ENCODE results near the gene ANKRD17.

Gene ANKRD17

DNA sequence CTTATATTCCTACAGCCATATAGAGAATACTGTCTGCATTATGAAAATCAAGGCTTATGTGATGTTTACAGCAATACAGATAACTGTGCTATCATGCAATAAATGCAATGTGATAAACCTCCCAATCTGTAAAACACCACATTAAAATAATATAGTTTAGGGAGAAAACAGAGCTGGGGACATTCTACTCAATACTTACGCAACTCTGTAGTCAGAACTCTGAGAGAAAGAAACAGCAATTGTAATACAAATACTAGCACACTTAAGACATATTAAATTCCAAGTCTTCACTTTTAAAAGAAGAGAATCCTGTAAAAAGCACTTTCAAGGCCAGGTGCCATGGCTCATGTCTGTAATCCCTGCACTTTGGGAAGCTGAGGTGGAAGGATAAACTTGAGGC lies 61.4 kb downstream of the ANKRD17 start:
- DNase-seq: no peak

DNA sequence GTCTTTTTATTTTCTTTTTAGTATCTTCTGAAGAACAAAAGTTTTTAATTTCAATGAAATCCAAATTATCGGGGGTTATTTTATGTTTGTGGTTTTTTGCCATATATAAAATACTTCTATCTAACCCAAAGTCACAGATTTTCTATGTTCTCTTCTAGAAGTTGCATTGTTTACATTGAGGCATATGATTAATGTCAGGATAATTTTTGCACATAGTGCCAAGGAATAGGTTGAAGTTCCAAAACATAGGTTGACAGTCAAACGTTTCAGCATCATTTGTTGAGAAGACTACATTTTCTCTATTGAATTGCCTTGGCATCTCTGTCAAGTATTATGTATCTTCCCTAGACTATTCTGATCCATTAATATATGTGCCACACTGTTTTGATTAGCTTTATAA lies 64.5 kb downstream of the ANKRD17 start:
- DNase-seq: no peak

DNA sequence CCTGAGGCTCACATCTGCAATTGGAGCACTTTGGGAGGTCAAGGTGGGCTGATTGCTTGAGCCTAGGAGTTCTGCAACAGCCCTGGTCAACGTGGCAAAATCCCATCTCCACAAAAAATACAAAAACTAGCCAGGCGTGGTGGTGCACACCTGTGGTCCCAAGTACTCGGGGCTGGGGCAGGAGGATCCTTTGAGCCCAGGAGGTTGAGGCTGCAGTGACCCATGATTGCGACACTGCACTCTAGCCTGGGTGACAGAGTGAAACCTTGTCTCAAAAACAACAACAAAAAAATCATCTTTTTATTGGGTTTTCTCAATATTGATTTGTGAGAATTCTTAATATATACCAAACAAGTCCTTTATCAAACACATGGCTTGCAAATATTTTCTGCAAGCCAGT lies 64.9 kb downstream of the ANKRD17 start:
- no peak for DNase-seq

DNA sequence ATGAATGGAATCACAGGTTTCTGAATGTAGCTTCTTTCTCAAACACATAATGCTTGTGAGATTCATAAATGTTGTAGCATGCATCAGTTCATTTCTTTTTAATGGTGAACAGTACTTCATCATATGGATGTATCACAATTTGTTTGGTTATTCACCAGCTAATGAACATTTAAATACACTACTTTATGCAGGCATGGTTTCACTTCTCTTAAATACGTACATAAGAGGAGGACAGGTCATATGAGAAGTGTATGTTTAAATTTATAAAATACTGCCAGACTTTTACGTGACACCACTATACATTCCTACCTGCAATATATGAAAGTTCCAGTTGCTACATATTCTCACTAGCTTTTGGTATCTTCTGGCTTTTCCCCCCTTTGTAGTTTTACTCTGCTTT lies 65.4 kb downstream of the ANKRD17 start:
- DNase-seq: no peak

DNA sequence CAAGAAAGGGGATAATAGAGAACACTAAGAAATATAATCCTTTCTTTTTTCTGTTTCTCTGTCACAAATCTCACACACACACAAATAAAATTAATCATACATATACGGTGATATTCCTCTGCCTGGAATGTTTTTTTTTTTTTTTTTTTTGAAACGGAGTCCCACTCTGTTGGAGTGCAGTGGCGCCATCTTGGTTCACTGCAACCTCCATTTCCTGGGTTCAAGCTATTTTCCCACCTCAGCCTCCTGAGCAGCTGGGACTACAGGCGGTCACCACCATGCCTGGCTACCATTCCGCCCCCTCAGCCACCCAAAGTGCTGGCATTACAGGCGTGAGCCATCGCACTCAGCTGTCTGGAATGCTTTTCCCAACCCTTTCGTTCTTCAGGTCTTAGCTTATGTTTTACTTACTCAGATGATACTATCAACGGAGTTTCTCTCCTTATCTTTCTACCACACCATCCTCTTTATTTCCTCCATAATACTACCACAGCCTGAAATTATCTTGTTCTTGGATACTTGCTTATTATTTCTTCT lies 69.3 kb downstream of the ANKRD17 start:
- no peak for DNase-seq

DNA sequence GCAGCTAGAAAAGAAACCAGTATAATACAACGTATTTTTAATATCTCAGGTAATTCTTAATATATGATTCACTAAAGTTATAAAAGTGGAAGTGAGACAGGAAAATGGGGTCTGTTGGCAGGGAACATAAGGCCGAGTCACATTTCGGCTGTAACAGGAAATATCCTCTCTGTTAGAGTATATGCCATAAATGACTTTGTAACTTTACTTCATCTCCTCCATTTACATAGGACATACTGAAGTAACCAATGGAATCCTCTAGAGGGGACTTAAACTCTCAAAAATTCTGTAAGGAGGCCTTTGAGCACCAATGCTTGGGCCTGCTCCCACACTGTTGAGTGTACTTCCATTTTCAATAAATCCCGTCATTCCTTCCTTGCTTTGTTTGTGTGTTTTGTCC lies 71.3 kb downstream of the ANKRD17 start:
- DNase-seq: no peak

DNA sequence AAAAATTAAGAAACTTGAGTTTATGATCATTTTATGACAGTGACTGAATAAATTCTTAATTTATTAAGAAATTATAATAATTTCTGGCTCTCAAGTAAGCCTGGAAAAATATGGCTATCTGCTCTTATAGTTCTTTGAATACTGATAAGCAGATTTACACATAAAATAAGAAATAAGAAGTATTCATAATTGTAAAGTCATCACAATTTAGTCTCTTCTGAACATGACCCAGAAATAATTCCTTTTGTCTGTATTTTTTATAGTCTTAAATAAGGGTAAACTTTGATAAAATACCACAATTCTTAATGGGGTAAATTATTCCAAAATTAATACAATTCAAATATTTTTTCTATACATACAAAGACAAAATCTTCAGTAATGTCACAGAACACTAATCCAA lies 72.7 kb downstream of the ANKRD17 start:
- DNase-seq: no peak

DNA sequence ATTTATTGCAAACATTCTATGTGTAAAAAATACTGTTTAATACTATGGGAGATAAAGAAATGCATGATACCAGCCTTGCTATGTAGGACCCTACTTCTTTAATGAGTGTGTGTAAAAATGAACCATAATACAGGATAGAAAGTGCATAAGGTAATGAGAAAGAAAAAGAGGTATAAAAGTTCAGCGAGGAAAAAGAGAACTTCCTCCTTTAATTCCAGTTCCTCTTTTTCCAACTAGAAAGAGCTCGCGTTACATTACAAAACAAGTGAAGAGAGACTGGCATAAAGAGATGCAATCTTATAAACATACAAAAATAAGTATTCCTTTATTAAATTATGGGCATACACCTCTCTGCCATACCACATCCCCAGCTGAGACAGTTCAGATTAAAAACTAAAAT lies 77.4 kb downstream of the ANKRD17 start:
- DNase-seq: no peak

DNA sequence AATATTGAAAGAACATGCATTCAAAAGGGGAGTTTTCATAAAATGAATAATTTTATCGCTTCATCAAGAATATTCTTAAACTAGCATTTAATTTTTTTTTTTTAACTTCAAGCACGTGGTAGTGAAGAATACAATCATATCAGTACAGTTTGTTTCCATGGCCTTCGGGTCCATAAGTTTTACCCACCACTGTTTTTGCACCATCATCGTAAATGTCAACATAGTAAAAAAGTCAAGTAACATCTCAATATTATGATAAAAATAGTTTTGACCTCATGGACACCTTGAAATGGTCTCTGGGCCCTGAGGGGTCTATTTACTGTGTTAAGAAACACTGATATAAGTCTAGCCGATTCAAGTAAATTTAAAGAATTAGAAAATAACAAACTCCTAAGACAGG lies 80.2 kb downstream of the ANKRD17 start:
- DNase-seq: no peak

DNA sequence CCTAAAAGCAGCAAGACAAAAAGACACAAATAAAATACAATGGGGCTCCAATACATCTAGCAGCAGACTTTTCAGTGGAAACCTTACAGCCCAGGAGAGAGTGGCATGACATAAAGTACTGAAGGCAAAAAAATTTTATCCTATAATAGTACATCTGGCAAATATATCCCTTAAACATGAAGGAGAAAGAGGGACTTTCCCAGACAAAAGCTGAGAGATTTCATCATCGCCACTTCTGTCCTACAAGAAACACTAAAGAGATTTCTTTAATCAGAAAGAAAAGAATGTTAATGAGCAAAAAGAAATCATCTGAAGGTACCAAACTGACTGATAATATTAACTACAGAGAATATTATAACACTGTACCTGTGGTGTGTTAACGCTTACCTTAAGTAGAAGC lies 86.4 kb downstream of the ANKRD17 start:
- DNase-seq: no peak

DNA sequence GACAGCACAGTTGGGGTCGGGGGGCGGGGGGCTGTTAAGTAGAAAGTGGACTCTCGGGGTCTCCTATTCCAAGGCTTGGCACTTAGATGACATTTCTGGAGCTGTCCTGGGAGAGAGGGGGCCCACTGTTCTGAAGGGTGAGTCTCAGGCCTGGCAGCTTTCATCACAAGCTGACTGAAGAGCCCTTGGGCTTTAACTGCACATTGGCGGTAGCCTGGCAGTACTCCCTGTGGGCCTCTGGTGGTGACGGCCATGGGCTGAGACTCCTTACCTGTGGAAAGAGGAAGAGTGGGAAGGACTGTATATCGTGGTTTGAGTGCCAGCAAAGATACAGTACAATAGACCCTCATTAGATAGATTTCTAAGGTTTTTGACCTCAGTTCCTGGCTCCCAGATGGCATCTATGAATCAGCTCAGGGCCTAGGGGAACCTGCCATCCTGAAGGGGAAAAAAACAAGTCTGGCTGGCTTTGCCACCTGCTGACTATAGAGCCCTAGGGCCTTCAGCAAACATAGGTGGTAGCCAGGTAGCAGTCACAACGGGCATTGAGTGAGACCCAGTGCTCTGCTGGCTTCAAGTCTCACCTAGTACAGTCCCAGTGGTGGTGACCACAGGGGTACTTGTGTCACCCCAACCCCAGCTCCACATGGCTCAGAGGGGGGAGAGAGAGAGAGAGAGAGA lies 87.9 kb downstream of the ANKRD17 start:
- no peak for DNase-seq

DNA sequence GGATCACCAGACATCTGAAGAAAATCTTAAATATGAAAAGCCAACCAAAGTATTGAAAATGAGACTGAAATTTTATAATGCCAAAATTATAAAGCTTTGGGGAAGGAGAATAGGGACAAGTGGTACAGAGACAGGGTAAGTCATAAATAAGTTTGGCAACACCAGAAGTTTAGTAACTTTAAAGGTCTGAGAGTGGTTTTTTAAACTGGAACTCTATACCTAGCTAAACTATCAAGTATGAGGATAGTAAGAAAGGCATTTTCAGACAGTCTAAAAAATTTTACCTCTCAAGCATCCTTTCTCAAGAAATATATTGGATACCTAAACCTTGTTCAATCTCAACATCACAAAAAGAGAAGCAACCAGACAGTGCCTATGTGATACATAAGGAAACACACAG lies 92.4 kb downstream of the ANKRD17 start:
- no peak for DNase-seq

DNA sequence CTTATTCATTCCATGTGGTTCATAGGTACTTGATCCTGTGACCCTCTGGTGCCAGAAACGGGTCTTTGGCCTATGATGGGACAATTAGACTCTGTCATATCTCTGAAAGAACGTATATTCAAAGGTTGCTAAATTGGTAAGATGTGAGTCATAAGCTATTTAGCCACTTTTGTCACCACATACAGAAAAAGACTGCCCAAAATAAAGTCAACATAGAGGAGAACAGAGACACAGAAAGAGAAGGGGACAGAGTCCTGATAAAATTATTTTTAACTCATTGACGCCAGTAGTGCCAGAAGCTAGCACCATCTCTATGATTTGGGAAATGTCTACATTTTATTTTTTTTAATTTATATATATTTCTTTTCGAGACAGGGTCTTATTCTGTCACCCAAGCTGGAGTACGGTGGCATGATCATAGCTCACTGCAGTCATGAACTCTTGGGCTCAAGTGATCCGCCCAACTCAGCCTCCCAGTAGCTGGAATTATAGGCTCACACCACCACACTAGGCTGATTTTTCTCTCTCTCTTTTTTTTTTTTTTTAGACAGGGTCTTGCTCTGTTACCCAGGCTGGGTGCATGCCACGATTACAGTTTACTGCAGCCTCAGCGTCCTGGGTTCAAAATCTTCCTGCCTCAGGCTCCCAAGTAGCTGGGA lies 96.9 kb downstream of the ANKRD17 start:
- DNase-seq: no peak

DNA sequence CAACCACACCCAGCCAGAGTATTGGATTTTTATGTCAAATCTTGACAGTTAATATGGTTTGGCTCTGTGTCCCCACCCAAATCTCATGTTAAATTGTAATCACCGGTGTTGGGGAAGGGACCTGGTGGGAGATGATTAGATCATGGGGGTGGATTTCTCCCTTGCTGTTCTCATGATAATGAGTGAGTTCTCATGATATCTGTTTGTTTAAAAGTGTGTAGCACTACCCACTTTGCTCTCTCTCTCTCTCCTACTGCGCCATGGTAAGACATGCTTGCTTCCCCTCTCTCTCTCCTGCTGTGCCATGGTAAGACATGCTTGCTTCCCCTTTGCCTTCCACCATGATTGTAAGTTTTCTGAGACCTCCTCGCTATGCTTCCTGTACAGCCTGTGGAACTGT lies 102.2 kb downstream of the ANKRD17 start:
- DNase-seq: no peak

DNA sequence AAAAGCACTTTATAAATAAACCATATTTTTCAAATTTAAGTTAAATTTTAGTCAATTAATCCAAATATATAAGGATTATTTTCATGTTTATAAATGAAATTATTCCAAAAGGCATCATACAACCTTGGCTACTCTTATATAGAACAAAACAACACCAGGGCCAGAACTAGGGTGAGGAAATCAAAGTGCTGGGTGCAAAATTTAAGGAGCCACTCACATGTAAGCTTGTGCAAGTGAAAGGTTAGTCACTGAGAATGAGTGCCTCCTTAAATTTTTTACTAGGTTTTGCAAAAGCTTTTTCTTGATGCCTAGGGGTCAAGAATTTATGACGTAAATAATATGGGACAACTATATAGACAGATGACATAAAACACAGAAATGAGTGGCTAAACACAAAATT lies 105.7 kb downstream of the ANKRD17 start:
- no peak for DNase-seq

DNA sequence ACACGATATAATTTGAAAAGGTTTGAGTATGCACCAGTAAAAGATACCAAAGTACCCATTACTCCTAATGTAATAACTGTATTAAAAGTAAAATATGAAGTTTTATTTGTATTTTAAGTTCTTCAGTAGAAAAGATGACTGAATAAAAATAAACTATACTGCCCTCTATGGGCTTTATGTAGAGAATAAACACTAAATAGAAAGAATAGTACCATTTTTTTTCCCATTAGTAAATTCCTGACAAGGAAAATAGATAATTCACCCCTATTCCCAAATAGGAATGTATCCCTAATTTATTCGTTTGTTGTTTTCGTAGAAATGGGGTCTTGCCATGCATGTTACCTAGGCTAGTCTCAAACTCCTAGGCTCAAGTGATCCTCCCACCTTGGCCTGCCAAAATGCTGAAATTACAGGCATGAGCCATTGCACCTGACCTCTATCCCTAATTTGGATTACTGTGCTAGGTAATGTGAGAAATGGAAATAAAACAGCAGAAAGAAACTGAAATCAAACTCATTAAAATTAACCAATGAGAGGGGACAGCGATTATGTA lies 115.5 kb downstream of the ANKRD17 start:
- no peak for DNase-seq

DNA sequence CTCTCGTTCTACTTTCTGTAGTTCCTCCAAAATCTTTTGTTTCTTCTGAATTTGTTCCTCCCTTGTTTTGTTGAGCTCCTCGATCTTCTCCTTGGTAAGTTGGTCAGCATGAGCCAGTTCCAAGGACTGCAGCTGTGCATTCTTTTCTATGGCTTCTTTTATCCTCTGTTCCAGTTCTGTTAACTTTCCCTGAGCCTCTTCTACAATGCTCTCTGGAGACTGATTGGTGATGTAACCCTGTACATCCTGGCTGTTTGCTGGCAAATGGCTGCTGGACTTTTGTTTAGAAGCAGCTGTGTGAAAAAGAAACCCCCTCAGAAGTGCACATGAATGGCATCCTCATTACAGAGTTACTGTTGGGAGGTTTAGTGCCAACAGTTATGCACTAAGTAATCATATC lies 118.6 kb downstream of the ANKRD17 start:
- no peak for DNase-seq

DNA sequence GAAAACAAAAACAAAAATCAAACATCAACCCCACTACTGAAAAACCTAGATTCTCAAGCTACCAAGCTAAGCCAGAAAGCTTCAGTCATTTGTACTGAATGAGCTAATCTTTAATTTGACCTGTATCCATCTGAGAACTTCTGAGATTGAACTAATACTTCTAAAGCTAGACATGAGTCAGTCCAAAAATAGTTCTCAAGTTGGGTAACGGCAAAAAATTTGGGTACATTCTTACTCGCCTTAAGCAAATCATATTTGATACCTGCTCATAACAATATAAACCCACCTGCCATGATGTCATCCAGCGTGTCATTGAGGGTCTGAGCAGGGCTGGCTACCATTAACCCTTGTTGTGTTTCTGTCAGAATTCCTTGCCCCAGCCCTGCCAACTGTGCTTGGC lies 119.4 kb downstream of the ANKRD17 start:
- DNase-seq: no peak

DNA sequence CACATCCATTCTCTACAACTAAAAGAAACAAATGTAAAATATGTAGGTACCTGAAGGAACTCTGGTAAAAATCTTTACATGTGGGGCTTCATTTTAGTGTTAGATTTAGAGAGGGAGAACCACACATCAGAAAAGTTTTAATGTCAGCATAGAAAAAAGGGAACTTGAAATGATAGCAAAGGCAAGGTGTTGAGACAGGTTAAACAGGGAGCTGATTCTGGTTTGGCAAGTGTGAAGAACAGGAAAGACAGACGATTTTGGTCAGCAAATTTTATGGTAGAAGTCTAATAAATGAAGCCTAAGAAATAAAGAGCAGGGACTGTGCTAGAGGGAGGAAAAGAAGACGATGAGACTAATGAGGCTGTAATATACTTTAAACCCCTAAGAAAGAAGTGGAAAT lies 121.5 kb downstream of the ANKRD17 start:
- DNase-seq: no peak

DNA sequence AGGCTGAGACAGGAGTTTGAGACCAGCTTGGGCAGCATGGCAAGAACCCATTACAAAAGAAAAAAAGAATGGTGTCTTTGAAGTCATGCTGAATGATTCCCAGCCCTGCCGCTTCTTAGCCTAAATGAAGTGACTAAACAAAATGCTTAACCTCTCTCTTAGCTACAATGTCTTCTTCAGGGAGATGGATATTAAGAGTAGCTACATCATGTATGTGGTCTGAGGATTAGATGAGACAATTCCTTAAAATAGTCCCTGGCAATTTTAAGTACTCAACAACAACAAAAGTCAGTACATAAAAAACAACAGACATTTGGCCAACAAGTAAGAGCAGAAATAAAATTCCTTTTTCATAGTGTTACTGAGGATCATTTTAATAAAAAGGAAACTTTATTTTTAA lies 124.8 kb downstream of the ANKRD17 start:
- no peak for DNase-seq

DNA sequence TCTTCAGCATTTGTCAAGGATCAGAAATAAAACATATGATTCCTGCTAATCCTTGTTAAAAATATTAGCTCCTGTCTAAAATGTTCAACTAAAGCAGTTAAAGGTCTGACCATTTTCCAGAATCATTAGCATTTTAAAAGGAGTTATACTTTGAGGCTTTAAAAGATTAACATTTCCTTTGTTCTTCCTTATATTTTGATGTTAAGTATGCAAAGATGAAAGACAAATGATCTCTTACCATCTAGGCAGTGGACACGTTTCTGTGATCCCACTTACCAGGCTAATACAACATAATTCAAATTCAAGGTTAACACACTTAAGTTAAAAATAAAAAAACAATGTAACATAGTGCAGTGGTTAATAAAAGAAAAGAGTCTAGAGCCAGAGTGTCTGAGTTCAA lies 127.3 kb downstream of the ANKRD17 start:
- no peak for DNase-seq

DNA sequence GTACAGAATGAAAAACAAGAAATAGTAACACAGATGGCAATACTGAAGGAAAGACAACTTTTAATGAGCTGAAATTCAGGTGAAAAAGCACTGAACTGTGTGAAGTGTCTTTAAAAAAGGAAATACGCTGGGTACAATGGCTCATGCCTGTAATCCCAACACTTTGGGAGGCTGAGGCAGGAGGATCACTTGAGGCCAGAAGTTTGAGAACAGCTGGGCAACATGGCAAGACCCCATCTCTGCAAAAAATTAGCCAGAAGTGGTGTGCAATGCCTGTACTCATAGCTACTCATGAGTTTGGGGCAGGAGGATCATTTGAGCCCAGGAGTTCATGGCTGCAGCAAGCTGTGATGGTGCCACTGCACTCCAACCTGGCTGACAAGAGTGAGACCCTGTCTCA lies 129.3 kb downstream of the ANKRD17 start:
- DNase-seq: no peak

DNA sequence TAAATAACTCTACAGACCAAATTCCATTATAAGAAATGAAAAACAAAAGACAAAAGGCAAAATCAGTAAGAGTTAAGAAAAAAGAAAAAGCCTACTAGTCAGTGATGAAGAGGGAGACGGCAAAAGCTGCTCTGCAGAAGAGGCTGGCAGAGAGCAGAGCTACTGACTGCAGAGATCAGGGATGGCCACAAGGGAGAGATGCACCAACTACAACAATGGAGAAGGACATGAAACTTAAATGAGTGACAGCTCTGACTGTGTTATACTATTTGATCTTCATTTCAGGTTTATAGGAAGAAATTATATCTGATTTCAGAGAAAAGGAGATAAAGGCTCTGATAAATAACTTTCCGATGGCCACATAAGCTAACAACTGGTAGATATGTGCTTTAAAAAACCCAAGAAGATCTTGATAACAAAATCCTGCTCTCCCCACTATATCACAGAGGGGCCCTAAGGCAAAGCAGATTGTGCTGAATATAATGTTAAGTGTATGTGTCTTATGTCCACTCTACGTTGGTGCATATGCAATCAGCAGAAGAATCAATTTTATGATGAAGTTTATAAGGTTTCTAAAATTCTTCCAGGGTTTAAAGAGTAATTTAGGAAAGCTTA lies 130.7 kb downstream of the ANKRD17 start:
- no peak for DNase-seq

DNA sequence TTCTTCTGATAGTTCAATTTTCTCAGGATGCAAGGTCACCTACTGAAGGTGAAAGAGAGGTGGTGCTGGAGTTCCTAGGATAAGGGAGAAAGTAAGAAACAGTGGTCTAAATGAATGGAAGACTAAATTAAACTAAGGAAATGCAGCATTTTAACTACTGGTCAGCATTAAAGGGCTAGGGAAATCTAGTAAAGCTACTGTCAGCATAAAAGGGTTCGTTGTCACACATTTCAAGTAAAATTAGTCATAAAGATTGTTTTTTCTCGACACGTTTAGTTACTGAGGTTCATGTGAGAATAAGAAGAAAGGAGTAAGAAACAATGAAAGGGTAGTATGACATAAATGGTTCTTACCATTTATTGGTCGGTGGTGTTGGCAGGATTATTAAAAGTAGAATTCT lies 149.1 kb downstream of the ANKRD17 start:
- DNase-seq: no peak
